GM23338 (cell line): Measurements from ENCODE around the gene FBXO46.
A peak's percentile ranks its signal among the peaks of the same experiment; 100 is the strongest.

Experiments
- CREB1 ChIP-seq: fragments of 250-450 bp; sonication (Bioruptor Pico); IDR thresholded peaks from 2 replicates; pipeline ENCODE4 v1.5.0; 2020; ENCODE audit warnings: low read depth, mild to moderate bottlenecking, moderate library complexity
- CTCF ChIP-seq, 2 experiments: fragments of 200-600 bp in 1 of 2; sonication (generic) in 1 of 2; conservative IDR thresholded peaks; 2 replicates each; pipeline versions ENCODE4 v1.5.1 to v1.6.1; 2016 to 2017; ENCODE audit warnings: antibody characterized with exemption in 2 of 2, low read depth in 2 of 2, mild to moderate bottlenecking in 2 of 2, moderate library complexity in 1 of 2
- ETS1 ChIP-seq: IDR thresholded peaks from 2 replicates; pipeline ENCODE4 v1.6.1; 2016; ENCODE audit warnings: antibody characterized with exemption
- EZH2 ChIP-seq: fragments of 200-600 bp; sonication (generic); IDR thresholded peaks from one replicate; pipeline ENCODE4 v1.8.0; 2017; ENCODE audit warnings: antibody characterized with exemption, mild to moderate bottlenecking, low read depth; ENCODE audit not compliant: unreplicated experiment
- EZH2phosphoT487 ChIP-seq: fragments of 200-600 bp; sonication (generic); IDR thresholded peaks from one replicate; pipeline ENCODE4 v1.8.1; 2018; ENCODE audit warnings: antibody characterized with exemption; ENCODE audit not compliant: unreplicated experiment
- JUNB ChIP-seq: IDR thresholded peaks from one replicate; pipeline ENCODE4 v1.6.1; 2016; ENCODE audit warnings: antibody characterized with exemption; ENCODE audit not compliant: unreplicated experiment
- NANOG ChIP-seq: IDR thresholded peaks from 2 replicates; pipeline ENCODE4 v1.6.1; 2016; ENCODE audit warnings: antibody characterized with exemption, borderline replicate concordance
- POLR2AphosphoS5 ChIP-seq: IDR thresholded peaks from 2 replicates; pipeline ENCODE4 v1.6.1; 2016; ENCODE audit warnings: antibody characterized with exemption, low read depth
- STAT1 ChIP-seq: IDR thresholded peaks from one replicate; pipeline ENCODE4 v1.6.1; 2016; ENCODE audit warnings: antibody characterized with exemption; ENCODE audit not compliant: unreplicated experiment
- ZNF114 ChIP-seq: fragments of 250-450 bp; sonication (Bioruptor Pico); IDR thresholded peaks from 2 replicates; pipeline ENCODE4 v1.5.0; 2020; ENCODE audit warnings: mild to moderate bottlenecking, moderate library complexity
- ZNF331 ChIP-seq: fragments of 250-450 bp; sonication (Bioruptor Pico); IDR thresholded peaks from 2 replicates; pipeline ENCODE4 v1.5.0; 2020; ENCODE audit warnings: low read depth, mild to moderate bottlenecking, moderate library complexity
- TF ChIP-seq, protein P1 (sequence below): IDR thresholded peaks from one replicate; pipeline ENCODE4 v1.6.1; 2018; ENCODE audit warnings: antibody characterized with exemption; ENCODE audit not compliant: unreplicated experiment

DNA sequence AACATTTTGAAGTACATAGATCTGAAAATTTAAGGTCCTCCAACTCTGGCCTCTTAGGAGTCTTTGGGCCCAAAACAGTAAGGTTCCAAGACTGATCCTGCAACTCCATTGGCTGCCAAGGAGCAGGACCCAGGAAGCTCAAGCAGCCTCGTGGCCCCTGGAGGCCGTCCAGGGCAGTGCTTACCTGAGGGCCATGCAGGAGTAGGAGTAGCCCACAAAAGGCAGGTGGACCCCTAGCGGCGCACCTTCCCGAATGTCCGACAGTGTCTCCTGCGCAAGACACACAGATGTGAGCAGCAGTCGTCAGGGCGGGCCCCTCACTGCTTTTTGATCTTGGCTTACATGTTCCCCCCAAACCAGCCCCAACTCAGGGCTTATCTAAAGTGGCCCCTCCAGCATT is 44.1 kb upstream of the FBXO46 start:
- no peak for TF ChIP-seq EZH2
- TF ChIP-seq CTCF (conservative IDR thresholded peaks at IDR 0.05; ENCODE audit: low read depth in 2 of 2) = peak; percentile 65 to 66
- TF ChIP-seq JUNB = no peak
- no peak for TF ChIP-seq CREB1
- no peak for TF ChIP-seq ETS1
- TF ChIP-seq, protein P1, sequence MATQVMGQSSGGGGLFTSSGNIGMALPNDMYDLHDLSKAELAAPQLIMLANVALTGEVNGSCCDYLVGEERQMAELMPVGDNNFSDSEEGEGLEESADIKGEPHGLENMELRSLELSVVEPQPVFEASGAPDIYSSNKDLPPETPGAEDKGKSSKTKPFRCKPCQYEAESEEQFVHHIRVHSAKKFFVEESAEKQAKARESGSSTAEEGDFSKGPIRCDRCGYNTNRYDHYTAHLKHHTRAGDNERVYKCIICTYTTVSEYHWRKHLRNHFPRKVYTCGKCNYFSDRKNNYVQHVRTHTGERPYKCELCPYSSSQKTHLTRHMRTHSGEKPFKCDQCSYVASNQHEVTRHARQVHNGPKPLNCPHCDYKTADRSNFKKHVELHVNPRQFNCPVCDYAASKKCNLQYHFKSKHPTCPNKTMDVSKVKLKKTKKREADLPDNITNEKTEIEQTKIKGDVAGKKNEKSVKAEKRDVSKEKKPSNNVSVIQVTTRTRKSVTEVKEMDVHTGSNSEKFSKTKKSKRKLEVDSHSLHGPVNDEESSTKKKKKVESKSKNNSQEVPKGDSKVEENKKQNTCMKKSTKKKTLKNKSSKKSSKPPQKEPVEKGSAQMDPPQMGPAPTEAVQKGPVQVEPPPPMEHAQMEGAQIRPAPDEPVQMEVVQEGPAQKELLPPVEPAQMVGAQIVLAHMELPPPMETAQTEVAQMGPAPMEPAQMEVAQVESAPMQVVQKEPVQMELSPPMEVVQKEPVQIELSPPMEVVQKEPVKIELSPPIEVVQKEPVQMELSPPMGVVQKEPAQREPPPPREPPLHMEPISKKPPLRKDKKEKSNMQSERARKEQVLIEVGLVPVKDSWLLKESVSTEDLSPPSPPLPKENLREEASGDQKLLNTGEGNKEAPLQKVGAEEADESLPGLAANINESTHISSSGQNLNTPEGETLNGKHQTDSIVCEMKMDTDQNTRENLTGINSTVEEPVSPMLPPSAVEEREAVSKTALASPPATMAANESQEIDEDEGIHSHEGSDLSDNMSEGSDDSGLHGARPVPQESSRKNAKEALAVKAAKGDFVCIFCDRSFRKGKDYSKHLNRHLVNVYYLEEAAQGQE = no peak
- no peak for TF ChIP-seq POLR2AphosphoS5
- no peak for TF ChIP-seq NANOG
- TF ChIP-seq EZH2phosphoT487 = no peak
- TF ChIP-seq STAT1 = no peak
- no peak for TF ChIP-seq ZNF331 (CRISPR knock-in tag)
- no peak for TF ChIP-seq ZNF114 (CRISPR knock-in tag)
